ENCODE measurements around the gene UBE2L3.

DNA sequence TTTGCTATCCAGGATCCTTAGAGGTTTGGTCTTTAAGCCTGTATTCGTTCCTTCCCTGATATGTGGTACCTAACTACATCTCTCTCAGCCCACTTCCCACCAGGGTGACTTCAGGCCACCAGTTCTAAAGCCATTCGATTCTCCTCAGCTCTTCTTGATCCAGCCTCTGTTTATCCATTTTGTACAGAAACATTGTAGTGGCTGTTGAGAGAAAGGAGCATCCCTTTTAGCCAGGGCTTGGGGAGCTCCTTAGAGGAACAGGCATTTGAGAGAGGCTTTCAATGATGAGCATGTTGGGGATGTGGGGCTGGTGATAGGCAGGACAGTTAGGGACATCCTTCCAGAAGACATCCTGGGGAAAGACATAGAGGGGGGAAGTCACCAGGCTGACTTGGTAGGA lies 17.9 kb downstream of the UBE2L3 start:
- TF ChIP-seq EZH2 (IDR thresholded peaks at IDR 0.05) (no peak), POLR2AphosphoS5 (IDR thresholded peaks at IDR 0.05; ENCODE audit: borderline replicate concordance, low read depth, low read length) (no peak), FOXP2 (optimal IDR thresholded peaks at IDR 0.05; ENCODE audit: control extremely low read depth, extremely low read length, insufficient read depth) (no peak)
